ENCODE measurements around the gene SLC19A2.

DNA sequence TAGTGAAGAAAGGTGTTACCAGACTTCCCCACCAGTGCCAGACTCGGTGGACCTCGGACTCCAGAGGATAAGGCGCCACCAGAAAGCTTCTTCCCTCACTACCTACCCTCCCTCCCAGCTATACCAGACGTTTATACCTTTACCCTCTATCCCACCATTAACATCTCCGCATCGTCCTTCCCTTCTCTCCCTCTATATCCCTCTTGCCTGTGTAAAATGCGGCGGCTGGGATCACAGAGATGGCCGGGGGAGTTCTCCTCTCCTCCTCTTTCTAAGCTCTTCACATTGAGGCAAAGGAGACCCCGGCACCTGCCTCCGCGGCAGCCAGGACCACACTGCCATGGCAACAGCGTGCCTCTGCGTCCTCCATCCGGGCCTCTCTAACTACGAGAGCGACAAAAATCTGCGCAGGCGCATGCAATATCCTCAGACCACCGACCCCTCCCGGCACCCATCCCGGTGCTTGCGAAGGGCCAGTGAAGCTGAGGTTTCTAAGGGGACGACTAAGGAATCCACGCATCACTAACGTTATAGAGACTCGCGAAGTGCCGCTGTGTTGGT lies 58.6 kb downstream of the SLC19A2 start, which contains the start of gene CCDC181:
- TF ChIP-seq, protein P1, sequence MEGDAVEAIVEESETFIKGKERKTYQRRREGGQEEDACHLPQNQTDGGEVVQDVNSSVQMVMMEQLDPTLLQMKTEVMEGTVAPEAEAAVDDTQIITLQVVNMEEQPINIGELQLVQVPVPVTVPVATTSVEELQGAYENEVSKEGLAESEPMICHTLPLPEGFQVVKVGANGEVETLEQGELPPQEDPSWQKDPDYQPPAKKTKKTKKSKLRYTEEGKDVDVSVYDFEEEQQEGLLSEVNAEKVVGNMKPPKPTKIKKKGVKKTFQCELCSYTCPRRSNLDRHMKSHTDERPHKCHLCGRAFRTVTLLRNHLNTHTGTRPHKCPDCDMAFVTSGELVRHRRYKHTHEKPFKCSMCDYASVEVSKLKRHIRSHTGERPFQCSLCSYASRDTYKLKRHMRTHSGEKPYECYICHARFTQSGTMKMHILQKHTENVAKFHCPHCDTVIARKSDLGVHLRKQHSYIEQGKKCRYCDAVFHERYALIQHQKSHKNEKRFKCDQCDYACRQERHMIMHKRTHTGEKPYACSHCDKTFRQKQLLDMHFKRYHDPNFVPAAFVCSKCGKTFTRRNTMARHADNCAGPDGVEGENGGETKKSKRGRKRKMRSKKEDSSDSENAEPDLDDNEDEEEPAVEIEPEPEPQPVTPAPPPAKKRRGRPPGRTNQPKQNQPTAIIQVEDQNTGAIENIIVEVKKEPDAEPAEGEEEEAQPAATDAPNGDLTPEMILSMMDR (IDR thresholded peaks at IDR 0.05; ENCODE audit: borderline replicate concordance, extremely low read depth, low read length, poor library complexity, severe bottlenecking) = no peak
- TF ChIP-seq EZH2 (IDR thresholded peaks at IDR 0.05; ENCODE audit: borderline replicate concordance, low read depth, low read length, severe bottlenecking) = no peak

Data from DND-41 (cell line).